T-helper 17 cell (primary cell): ENCODE measurements around the gene HEPN1. TPM values are rescaled to one million over a fixed set of nuclear protein-coding genes. Genes with fewer than 3 reads are reported as not detected.

Source experiments
- ATAC-seq: fragments of 150-1000 bp; cut with Tn5 transposase; 2 replicates; pipeline ENCODE4 v1.10.0; 2021; ENCODE audit warnings: mild to moderate bottlenecking, moderate library complexity
- DNase-seq, 3 donors: peaks; one replicate each; pipeline versions ENCODE4 v3.0.0 to v3.0.0-alpha.2; 2020 to 2021
- H3K9me3 ChIP-seq: one replicate; pipeline ENCODE4 v1.7.0; 2013; ENCODE audit warnings: low read length, mild to moderate bottlenecking; ENCODE audit not compliant: control insufficient read depth, poor library complexity, severe bottlenecking
- H3K27ac Mint-ChIP-seq: one replicate; pipeline ENCODE4 v1.8.0; 2022; ENCODE audit warnings: mild to moderate bottlenecking, moderate library complexity, mixed read lengths
- H3K27me3 Mint-ChIP-seq: one replicate; pipeline ENCODE4 v1.8.0; 2022; ENCODE audit warnings: mixed read lengths
- H3K36me3 Mint-ChIP-seq: one replicate; pipeline ENCODE4 v1.8.0; 2022; ENCODE audit warnings: low read depth, mixed read lengths
- H3K4me1 Mint-ChIP-seq: one replicate; pipeline ENCODE4 v1.8.0; 2022; ENCODE audit warnings: mild to moderate bottlenecking, mixed read lengths
- H3K4me3 Mint-ChIP-seq: one replicate; pipeline ENCODE4 v1.8.0; 2022; ENCODE audit warnings: mild to moderate bottlenecking, moderate library complexity, mixed read lengths
- total RNA-seq, 4 donors: library from RNA in 2 of 4; stranded (reverse) in 2 of 4; gene quantifications; one replicate each; pipeline ENCODE4 v1.2.3 and lab custom pipeline; 2022 to 2026

Gene HEPN1
- total RNA-seq (not detected), total RNA-seq (lab: John Stamatoyannopoulos, UW) (0 reads per million in 2 donors)

- H3K9me3 ChIP-seq: no peaks in the 10 kb centered on the region
- Mint-ChIP-seq H3K27me3 (peaks cover 16% of the 10 kb centered on the region), H3K4me3 (peak within 1 kb of the TSS; percentile 66), H3K36me3 (peaks cover 6% of the 10 kb centered on the region), H3K4me1 (peaks cover 10% of the 10 kb centered on the region), H3K27ac (peak within 1 kb of the TSS; percentile 1)
- DNase-seq (no peak), ATAC-seq (no peak)
These were observed at the start of gene HEPN1 for GRCh38 chr11:124918950-124919349. Gene HEPN1, plus strand, starts transcription at chr11:124919250.

GRCh38 chr11:124869331-124869730 is 49.7 kb upstream of the HEPN1 start:
- no peak for ATAC-seq
- H3K4me1 Mint-ChIP-seq: peaks cover 29% of the 10 kb centered on the region
- no peak overlapping the region for H3K4me3 Mint-ChIP-seq
- H3K27ac Mint-ChIP-seq: no peak overlapping the region
- peaks cover 88% of the 10 kb centered on the region for H3K27me3 Mint-ChIP-seq
- no peak for DNase-seq
- H3K9me3 ChIP-seq: no peaks in the 10 kb centered on the region
- H3K36me3 Mint-ChIP-seq: peaks cover 7% of the 10 kb centered on the region

DNA sequence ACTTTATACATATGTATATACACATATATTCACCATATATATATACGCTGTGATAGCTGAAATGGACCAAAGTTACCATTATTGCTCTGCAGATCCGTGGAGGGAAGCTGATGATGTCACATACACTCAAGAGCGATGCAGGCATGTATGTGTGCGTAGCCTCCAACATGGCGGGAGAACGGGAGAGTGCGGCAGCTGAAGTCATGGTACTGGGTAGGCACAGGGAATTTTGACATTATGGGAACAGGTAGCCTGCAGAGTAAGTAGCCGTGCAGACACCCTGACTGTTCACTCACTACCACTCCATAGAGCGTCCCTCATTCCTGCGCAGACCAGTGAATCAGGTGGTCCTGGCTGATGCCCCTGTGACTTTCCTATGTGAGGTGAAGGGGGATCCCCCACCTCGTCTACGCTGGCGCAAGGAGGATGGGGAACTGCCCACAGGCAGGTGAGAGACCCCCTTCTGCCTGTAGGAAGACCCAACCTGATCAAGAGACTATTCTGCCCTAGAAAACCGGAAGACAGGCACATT is 49.1 kb upstream of the HEPN1 start:
- ATAC-seq: no peak
- Mint-ChIP-seq H3K4me3 (no peak overlapping the region), H3K36me3 (peaks cover 7% of the 10 kb centered on the region), H3K4me1 (peaks cover 31% of the 10 kb centered on the region), H3K27me3 (peaks cover 88% of the 10 kb centered on the region), H3K27ac (no peak overlapping the region)
- no peaks in the 10 kb centered on the region for H3K9me3 ChIP-seq
- DNase-seq: no peak

- H3K9me3 ChIP-seq: no peaks in the 10 kb centered on the region
- Mint-ChIP-seq H3K4me1 (peaks cover 32% of the 10 kb centered on the region), H3K27me3 (peaks cover 92% of the 10 kb centered on the region), H3K36me3 (peaks cover 7% of the 10 kb centered on the region), H3K27ac (no peak overlapping the region), H3K4me3 (no peak overlapping the region)
- DNase-seq (no peak), ATAC-seq (no peak)
These were observed 48.6 kb upstream of the HEPN1 start for GRCh38 chr11:124870430-124870829.

- Mint-ChIP-seq H3K4me1 (peaks cover 20% of the 10 kb centered on the region), H3K27ac (no peak overlapping the region), H3K36me3 (peaks cover 5% of the 10 kb centered on the region), H3K27me3 (peaks cover 77% of the 10 kb centered on the region), H3K4me3 (no peak overlapping the region)
- H3K9me3 ChIP-seq: no peaks in the 10 kb centered on the region
- no peak for ATAC-seq
- DNase-seq: no peak
These were observed 46.8 kb upstream of the HEPN1 start for GRCh38 chr11:124872280-124872679.

DNA sequence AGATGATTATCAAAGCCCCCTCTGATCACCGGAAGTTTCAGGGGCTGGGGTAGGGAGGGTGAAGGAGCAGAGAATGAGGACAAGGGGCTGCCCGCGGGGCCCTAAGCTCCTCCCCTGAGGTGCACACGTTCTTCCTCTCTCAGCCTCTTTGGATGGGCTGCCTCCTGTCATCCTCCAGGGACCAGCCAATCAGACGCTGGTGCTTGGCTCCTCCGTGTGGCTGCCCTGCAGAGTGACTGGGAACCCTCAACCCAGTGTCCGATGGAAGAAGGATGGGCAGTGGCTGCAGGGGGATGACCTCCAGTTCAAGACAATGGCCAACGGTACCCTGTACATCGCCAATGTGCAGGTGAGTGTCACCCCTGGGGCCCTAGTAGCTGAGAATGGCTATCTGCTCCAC is 46.3 kb upstream of the HEPN1 start:
- no peaks in the 10 kb centered on the region for H3K9me3 ChIP-seq
- Mint-ChIP-seq H3K36me3 (peaks cover 5% of the 10 kb centered on the region), H3K27ac (no peak overlapping the region), H3K4me1 (peaks cover 18% of the 10 kb centered on the region), H3K27me3 (peaks cover 73% of the 10 kb centered on the region), H3K4me3 (no peak overlapping the region)
- no peak for DNase-seq
- no peak for ATAC-seq

DNA sequence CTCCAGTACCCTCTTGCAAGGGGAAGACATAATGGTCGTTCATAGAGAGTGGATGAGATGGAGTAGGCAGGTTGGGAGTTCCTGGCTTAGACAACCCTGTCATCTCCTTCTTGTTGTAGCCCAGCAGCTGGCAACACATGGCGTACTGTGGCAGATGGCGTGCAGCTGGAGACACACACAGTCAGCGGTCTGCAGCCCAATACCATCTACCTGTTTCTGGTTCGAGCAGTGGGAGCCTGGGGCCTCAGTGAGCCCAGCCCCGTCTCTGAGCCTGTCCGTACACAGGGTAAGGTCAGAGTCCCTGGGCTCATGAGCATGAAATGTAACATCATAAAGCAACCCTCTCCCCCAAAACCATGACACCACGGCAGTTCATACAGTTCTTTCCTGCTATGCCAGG is 45.1 kb upstream of the HEPN1 start:
- Mint-ChIP-seq H3K27ac (no peak overlapping the region), H3K4me1 (peaks cover 14% of the 10 kb centered on the region), H3K27me3 (peaks cover 61% of the 10 kb centered on the region), H3K36me3 (peaks cover 4% of the 10 kb centered on the region), H3K4me3 (no peak overlapping the region)
- no peaks in the 10 kb centered on the region for H3K9me3 ChIP-seq
- ATAC-seq (no peak), DNase-seq (no peak)

- peak overlapping the region; percentile 86 for H3K4me3 Mint-ChIP-seq
- peaks cover 16% of the 10 kb centered on the region for H3K4me1 Mint-ChIP-seq
- H3K27ac Mint-ChIP-seq: peak overlapping the region; percentile 34
- H3K27me3 Mint-ChIP-seq: peaks cover 53% of the 10 kb centered on the region
- DNase-seq: no peak
- peaks cover 2% of the 10 kb centered on the region for H3K36me3 Mint-ChIP-seq
- no peak for ATAC-seq
- H3K9me3 ChIP-seq: no peaks in the 10 kb centered on the region
These were observed 44.3 kb upstream of the HEPN1 start for GRCh38 chr11:124874571-124875255.

GRCh38 chr11:124875401-124875800 is 43.6 kb upstream of the HEPN1 start:
- H3K27ac Mint-ChIP-seq: peak overlapping the region; percentile 34
- H3K36me3 Mint-ChIP-seq: peaks cover 2% of the 10 kb centered on the region
- H3K27me3 Mint-ChIP-seq: peaks cover 46% of the 10 kb centered on the region
- ATAC-seq (no peak), DNase-seq (no peak)
- peaks cover 14% of the 10 kb centered on the region for H3K4me1 Mint-ChIP-seq
- H3K4me3 Mint-ChIP-seq: peak overlapping the region; percentile 86
- H3K9me3 ChIP-seq: no peaks in the 10 kb centered on the region

- H3K36me3 Mint-ChIP-seq: peaks cover 2% of the 10 kb centered on the region
- H3K27me3 Mint-ChIP-seq: peaks cover 41% of the 10 kb centered on the region
- DNase-seq: peak; percentile 58 to 67 (median 60)
- H3K4me3 Mint-ChIP-seq: peak overlapping the region; percentile 86
- H3K4me1 Mint-ChIP-seq: peaks cover 16% of the 10 kb centered on the region
- ATAC-seq: peak; percentile 96
- no peaks in the 10 kb centered on the region for H3K9me3 ChIP-seq
- peak overlapping the region; percentile 49 for H3K27ac Mint-ChIP-seq
These were observed 42.9 kb upstream of the HEPN1 start for GRCh38 chr11:124875943-124876817.

DNA sequence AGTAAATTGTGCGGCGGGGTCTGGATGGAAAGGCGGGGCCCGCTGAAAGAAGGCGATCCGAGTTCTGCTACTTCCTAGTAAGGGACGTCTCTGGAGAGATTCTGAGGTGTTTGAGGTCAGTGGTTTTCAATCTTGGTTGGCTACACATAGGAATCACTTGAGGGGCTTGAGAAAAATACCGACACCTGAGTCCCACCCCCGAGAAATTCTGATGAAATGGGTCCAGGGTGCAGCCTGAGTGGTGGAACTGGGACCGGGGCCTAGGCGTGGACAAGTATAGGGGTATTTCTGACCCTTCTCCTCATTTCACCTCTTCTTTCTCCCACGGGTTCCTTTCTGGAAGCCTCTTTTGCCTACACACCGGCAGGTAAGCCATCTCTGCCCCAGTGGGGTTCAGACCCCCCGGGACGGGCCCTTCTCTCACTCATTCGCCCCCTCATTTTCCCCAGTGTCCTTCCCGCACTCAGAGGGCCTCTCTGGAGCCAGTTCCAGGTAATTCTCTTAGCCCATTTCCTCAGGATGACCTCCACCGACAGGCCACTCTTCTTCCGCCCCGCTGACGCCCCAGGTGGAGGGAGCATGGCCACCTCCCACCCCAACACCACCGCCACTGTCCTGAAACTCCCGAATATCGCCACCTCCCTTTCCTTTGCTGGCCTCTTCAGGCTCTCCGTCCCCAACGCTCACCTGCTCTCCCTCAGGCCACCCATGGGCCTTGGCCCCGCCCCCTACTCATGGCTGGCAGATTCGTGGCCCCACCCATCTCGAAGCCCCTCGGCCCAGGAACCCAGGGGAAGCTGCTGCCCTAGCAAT is 42.0 kb upstream of the HEPN1 start:
- Mint-ChIP-seq H3K4me3 (peak overlapping the region; percentile 86), H3K4me1 (peaks cover 16% of the 10 kb centered on the region), H3K27ac (peak overlapping the region; percentile 49), H3K27me3 (peaks cover 35% of the 10 kb centered on the region), H3K36me3 (peaks cover 2% of the 10 kb centered on the region)
- H3K9me3 ChIP-seq: no peaks in the 10 kb centered on the region
- no peak for ATAC-seq
- DNase-seq: no peak

GRCh38 chr11:124877631-124877909 is 41.5 kb upstream of the HEPN1 start:
- no peaks in the 10 kb centered on the region for H3K9me3 ChIP-seq
- Mint-ChIP-seq H3K4me3 (peak overlapping the region; percentile 86), H3K27ac (no peak overlapping the region), H3K27me3 (peaks cover 30% of the 10 kb centered on the region), H3K36me3 (peaks cover 2% of the 10 kb centered on the region), H3K4me1 (peaks cover 14% of the 10 kb centered on the region)
- ATAC-seq (no peak), DNase-seq (no peak)
